GM12873 (cell line): ENCODE measurements around the gene CNTN4.

Experiments
- TF ChIP-seq, protein P1 (sequence below): IDR thresholded peaks from 2 replicates; pipeline ENCODE4 v1.5.1; 2012; ENCODE audit warnings: low read depth, mild to moderate bottlenecking, moderate library complexity, low read length, control low read depth; ENCODE audit not compliant: insufficient read depth; ENCODE audit errors: missing control alignments

CNTN4 gene

DNA sequence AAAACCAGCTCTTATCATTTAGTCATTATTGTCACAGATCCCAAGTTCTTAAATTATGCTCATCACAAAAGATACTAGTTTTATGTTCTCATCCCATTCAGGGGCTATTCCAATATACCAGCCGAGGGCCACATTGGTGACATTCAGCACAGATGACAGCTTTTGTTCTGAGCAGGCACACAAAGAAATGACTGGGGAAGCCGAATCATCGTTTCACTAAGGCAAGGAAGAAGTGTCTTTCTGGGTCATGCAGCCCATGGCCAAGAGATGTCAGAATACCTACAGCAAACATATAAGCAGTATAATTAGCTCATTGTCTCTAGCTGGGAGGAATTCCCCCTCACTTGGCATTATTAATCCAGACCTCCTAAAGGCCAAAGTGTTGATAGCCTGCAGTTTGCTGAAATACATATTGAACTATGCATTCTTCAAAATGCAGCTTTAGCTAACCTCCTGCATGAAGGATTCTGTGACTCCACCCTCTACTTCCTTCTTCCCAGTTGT is 100.2 kb downstream of the CNTN4 start:
- TF ChIP-seq, protein P1, sequence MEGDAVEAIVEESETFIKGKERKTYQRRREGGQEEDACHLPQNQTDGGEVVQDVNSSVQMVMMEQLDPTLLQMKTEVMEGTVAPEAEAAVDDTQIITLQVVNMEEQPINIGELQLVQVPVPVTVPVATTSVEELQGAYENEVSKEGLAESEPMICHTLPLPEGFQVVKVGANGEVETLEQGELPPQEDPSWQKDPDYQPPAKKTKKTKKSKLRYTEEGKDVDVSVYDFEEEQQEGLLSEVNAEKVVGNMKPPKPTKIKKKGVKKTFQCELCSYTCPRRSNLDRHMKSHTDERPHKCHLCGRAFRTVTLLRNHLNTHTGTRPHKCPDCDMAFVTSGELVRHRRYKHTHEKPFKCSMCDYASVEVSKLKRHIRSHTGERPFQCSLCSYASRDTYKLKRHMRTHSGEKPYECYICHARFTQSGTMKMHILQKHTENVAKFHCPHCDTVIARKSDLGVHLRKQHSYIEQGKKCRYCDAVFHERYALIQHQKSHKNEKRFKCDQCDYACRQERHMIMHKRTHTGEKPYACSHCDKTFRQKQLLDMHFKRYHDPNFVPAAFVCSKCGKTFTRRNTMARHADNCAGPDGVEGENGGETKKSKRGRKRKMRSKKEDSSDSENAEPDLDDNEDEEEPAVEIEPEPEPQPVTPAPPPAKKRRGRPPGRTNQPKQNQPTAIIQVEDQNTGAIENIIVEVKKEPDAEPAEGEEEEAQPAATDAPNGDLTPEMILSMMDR: no peak

DNA sequence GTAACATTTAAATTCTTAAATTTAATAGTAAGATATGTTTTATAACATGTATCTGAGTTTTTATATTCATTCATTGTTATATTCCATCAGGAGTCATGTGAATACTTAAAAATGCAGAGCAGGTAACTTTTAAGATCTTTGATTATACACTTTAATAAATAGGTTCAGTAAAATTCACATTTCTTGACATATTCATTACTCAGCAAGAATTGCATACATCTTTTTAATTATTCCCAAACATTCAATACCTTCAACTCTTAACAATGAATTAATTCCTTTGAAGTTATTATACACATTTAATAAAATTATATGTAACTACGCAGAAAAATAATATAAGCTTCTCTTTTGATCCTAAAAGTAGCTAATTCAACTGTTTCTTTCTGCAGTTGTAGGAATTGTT is 105.4 kb downstream of the CNTN4 start:
- TF ChIP-seq, protein P1: no peak

DNA sequence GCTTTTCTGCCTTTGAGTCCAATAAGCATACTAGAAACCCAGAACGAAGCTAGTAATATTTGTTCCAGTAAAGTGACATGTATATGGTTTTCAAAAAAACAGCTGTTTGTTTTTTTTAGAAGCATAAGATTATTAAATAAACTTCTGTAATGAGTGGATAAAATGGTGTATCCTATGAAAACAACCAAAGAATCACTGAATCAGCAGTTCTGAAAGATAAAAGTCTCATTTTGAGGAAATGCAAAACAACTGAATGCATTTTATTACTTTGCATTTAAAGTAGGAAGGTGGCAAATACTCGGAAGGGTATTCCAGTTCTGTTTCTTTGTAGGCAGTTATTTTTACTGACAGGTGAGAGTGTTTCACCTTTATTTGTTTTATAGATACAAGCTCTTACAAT is 107.0 kb downstream of the CNTN4 start:
- TF ChIP-seq, protein P1: no peak

DNA sequence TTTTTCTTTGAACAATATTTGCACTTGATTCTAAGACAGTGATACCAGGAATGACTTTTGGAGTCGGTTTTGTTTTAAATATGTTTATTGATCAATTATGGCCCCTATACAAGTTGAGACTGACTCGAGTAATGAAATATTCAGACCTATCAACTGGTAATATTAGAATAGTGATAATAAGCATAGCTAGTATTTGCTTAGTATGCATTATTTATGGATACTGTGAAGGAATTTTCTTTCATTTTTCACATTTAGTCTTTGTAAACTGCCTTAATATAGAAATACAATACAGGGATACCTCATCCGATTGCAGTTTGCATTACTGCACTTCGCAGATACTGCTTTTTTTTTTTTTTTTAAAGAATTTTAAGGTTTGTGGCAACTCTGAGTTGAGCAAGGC is 107.9 kb downstream of the CNTN4 start:
- TF ChIP-seq, protein P1: no peak

DNA sequence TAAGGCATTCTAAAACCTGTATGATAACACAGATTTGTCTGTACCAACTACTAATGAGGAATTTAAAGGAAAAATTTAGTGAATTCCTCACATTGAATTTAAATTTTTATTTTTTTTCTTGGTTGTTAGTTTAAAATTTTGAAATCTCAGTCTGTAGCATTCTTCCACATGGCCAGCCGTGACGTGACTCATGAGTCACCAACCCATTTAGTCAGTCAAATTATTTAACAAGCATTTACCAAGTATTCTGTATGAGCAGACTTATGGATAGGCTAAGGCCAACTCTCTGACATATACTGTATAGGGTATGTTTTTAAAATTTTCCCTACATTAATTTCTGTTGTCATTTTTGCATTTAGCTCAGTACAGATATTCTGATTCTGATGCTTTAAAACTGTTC is 112.9 kb downstream of the CNTN4 start:
- TF ChIP-seq, protein P1: no peak

DNA sequence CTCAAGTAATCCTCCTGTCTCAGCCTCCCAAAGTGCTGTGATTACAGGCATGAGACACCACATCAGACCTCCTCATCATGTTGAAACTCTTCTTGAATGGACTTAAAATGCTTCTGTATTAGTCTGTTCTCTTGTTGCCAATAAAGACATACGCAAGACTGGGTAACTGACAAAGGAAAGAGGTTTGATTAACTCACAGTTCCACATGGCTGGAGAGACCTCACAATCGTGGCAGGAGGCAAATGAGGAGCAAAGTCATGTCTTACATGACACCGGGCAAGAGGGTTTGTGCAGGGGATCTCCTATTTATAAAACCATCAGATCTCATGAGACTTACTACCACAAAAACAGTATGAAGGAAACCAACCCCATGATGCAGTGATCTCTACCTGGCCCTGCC is 113.5 kb downstream of the CNTN4 start:
- TF ChIP-seq, protein P1: no peak

DNA sequence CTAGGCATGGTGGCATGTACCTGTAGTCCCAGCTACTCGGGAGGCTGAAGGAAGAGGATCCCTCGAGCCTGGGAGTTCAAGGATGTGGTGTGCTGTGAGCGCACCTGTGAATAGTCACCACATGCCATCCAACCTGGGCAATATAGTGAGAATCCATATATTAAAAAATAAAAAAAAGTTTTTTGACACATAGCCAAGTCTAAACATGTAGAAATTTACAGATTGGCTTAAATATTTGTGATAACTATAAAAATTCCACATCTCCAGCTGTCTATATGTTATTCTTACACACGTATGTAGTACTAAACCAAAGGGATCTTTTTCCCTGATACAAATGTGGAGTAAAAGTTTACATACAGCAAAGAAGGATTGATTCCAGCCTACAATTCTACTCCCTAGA is 119.7 kb downstream of the CNTN4 start:
- TF ChIP-seq, protein P1: no peak
